OCI-LY7 (cell line): Measurements from ENCODE around the gene PRSS50. TPM values are rescaled to one million over a fixed set of nuclear protein-coding genes. Genes with fewer than 3 reads are reported as not detected.

Experiments
- BruUV-seq: library from RNA; stranded (reverse); fragments of 400-500 nt; replicated peaks from 2 replicates; lab custom pipeline; 2021; lab: Mats Ljungman, UMichigan
- CTCF ChIA-PET: fragments of 300-600 bp; sonication (Branson Sonifier 250); formaldehyde crosslinking; loops from one replicate; lab custom pipeline; 2022; ENCODE audit warnings: antibody characterized with exemption; ENCODE audit not compliant: unreplicated experiment; lab: Charles Lee
- POLR2A ChIA-PET: fragments of 300-600 bp; sonication (Branson Sonifier 250); formaldehyde crosslinking; loops from one replicate; lab custom pipeline; 2022; ENCODE audit warnings: antibody characterized with exemption; lab: Charles Lee
- DNase-seq: peaks from one replicate; pipeline ENCODE4 v3.0.0-alpha.2; 2015; ENCODE audit warnings: low spot score
- H2AFZ ChIP-seq: fragments of 200-600 bp; sonication (generic), shearing (Covaris generic); 2 replicates; pipeline ENCODE4 v1.6.1; 2014; ENCODE audit warnings: mild to moderate bottlenecking, antibody characterized with exemption, low read length, moderate library complexity
- H3K27ac ChIP-seq: fragments of 200-600 bp; sonication (generic); 2 replicates; pipeline ENCODE4 v1.5.1; 2014; ENCODE audit warnings: mixed run types, low read depth, mild to moderate bottlenecking, moderate library complexity, low read length, inconsistent platforms; ENCODE audit not compliant: poor library complexity, severe bottlenecking
- H3K36me3 ChIP-seq: fragments of 200-600 bp; sonication (generic); 2 replicates; pipeline ENCODE4 v1.6.1; 2014; ENCODE audit warnings: mild to moderate bottlenecking, antibody characterized with exemption, low read length, moderate library complexity, mixed read lengths; ENCODE audit not compliant: insufficient read depth
- H3K4me1 ChIP-seq: fragments of 200-600 bp; sonication (generic); 2 replicates; pipeline ENCODE4 v1.5.1; 2014; ENCODE audit warnings: mild to moderate bottlenecking, low read length; ENCODE audit not compliant: insufficient read depth, poor library complexity, severe bottlenecking
- H3K4me2 ChIP-seq: fragments of 200-600 bp; sonication (generic); 2 replicates; pipeline ENCODE4 v1.6.1; 2014; ENCODE audit warnings: mild to moderate bottlenecking, low read length
- H3K4me3 ChIP-seq: fragments of 200-600 bp; sonication (generic); 2 replicates; pipeline ENCODE4 v1.5.1; 2014; ENCODE audit warnings: mild to moderate bottlenecking, low read depth, low read length; ENCODE audit not compliant: poor library complexity, severe bottlenecking
- H3K79me2 ChIP-seq: fragments of 200-600 bp; sonication (generic); 2 replicates; pipeline ENCODE4 v1.6.1; 2016; ENCODE audit warnings: low read depth, mild to moderate bottlenecking, low read length, moderate library complexity, mixed read lengths; ENCODE audit not compliant: insufficient read depth
- H3K9me2 ChIP-seq: fragments of 200-600 bp; sonication (generic); 2 replicates; pipeline ENCODE4 v1.6.1; 2016; ENCODE audit warnings: mild to moderate bottlenecking, low read length, mixed read lengths; ENCODE audit not compliant: insufficient read depth
- H3K9me3 ChIP-seq: fragments of 200-600 bp; sonication (generic); 2 replicates; pipeline ENCODE4 v1.6.1; 2014; ENCODE audit warnings: mild to moderate bottlenecking, mixed run types, low read length, mixed read lengths
- H4K20me1 ChIP-seq: fragments of 200-600 bp; sonication (generic); 2 replicates; pipeline ENCODE4 v1.6.1; 2014; ENCODE audit warnings: mild to moderate bottlenecking, antibody characterized with exemption, low read length, moderate library complexity, mixed read lengths; ENCODE audit not compliant: insufficient read depth
- CTCF ChIP-seq: fragments of 200-600 bp; sonication (generic); conservative IDR thresholded peaks from 2 replicates; pipeline ENCODE4 v1.5.1; 2014; ENCODE audit warnings: mild to moderate bottlenecking, antibody characterized with exemption, low read length, moderate library complexity, mixed read lengths
- EZH2phosphoT487 ChIP-seq: fragments of 200-600 bp; sonication (generic); IDR thresholded peaks from 2 replicates; pipeline ENCODE4 v1.6.1; 2018; ENCODE audit warnings: low read depth, borderline replicate concordance, mild to moderate bottlenecking, mixed run types, antibody characterized with exemption, low read length, moderate library complexity, mixed read lengths
- intact Hi-C: fragments of 100-400 bp; cut with micrococcal nuclease; formaldehyde crosslinking; loops from one replicate; pipeline ENCODE4 v1.10.0; 2022; ENCODE audit not compliant: unreplicated experiment
- total RNA-seq, 2 experiments: library from RNA; depleted of rRNA in 1 of 2; stranded (reverse); fragments of >200 nt in 1 of 2; shearing (Covaris generic) in 1 of 2; gene quantifications; 2 replicates each; pipeline ENCODE4 v1.2.3, GENCODE V29; 2014 to 2022

PRSS50 gene
- total RNA-seq, 2 experiments from 2014 or later: not detected

DNA sequence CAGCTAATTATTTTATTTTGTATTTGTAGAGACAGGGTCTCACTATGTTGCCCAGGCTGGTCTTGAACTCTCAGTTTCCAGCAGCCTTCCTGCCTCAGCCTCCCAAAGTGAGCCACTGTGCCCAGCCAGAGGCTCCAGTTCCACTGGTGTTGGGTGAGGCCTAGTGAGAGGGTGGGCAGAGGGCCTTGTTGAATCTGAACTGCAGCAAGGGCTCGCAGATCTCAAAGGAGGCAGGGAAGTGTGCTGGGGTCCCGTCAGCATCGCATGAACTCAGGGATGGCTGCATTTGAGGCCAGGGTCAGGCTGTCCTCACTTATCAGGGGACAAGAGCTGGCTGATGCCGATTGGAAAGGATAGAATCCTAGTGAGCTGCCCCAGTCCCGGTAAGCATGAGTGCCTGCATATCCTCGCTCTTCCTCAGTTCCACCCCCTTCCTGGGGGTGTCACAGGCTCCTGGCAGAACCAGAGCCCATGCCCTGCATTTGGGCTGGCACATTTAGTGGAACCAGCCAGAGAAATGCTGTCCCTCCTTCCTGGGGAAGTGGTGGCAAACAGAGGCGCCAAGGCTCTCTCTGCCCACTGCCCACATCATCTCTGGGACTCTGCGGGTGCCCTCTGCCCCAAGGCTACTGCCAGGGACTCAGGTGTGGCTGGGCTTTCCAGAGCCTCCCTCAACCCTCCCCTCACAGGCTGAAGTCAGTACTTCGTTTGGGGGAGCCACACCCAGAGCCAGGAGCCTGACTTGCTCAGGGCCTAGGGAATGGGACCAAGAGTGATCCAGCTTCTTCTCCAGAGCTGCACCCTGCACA lies 48.3 kb downstream of the PRSS50 start:
- H3K9me2 ChIP-seq: no peaks in the 10 kb centered on the region
- no peak overlapping the region for H3K4me2 ChIP-seq
- ChIA-PET POLR2A (no interaction called here), CTCF (no interaction called here)
- TF ChIP-seq EZH2phosphoT487: no peak
- TF ChIP-seq CTCF: no peak
- BruUV-seq: no TSS peak
- H3K79me2 ChIP-seq: no peaks in the 10 kb centered on the region
- H4K20me1 ChIP-seq: no peaks in the 10 kb centered on the region
- no peaks in the 10 kb centered on the region for H3K9me3 ChIP-seq
- H3K27ac ChIP-seq: no peak overlapping the region
- H2AFZ ChIP-seq: no peak overlapping the region
- no peaks in the 10 kb centered on the region for H3K36me3 ChIP-seq
- intact Hi-C loops: no loop called here
- no peaks in the 10 kb centered on the region for H3K4me1 ChIP-seq
- H3K4me3 ChIP-seq: no peak overlapping the region
- no peak for DNase-seq

DNA sequence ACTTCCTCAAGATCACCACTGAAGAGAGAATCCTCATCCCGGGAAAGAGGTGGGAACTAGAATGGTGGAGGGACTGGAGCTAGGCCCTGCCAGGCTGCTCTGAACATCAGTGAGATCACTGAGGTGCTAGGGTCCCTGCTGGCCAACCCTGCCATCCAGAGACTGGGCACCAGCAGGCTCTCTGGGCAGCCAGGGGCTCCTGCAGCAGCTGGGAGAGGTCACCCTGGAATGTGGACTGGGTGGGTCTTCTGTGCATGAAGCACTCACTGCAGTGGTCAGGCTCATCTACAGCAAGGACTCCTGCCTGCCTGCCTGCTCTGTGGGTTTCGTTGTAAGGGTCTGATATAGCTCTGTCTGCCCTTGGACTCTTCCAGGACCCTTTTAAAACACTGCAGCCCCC lies 49.1 kb downstream of the PRSS50 start:
- no peaks in the 10 kb centered on the region for H3K79me2 ChIP-seq
- no peaks in the 10 kb centered on the region for H4K20me1 ChIP-seq
- POLR2A ChIA-PET: no interaction called here
- H2AFZ ChIP-seq: no peak overlapping the region
- no peaks in the 10 kb centered on the region for H3K9me3 ChIP-seq
- CTCF ChIA-PET: no interaction called here
- BruUV-seq: no TSS peak
- DNase-seq: no peak
- no peak overlapping the region for H3K27ac ChIP-seq
- no peak for TF ChIP-seq EZH2phosphoT487
- TF ChIP-seq CTCF: no peak
- no peaks in the 10 kb centered on the region for H3K9me2 ChIP-seq
- intact Hi-C loops: no loop called here
- no peaks in the 10 kb centered on the region for H3K36me3 ChIP-seq
- no peak overlapping the region for H3K4me3 ChIP-seq
- H3K4me2 ChIP-seq: no peak overlapping the region
- no peaks in the 10 kb centered on the region for H3K4me1 ChIP-seq

- no peaks in the 10 kb centered on the region for H3K4me1 ChIP-seq
- H3K9me3 ChIP-seq: no peaks in the 10 kb centered on the region
- no peak overlapping the region for H3K4me2 ChIP-seq
- POLR2A ChIA-PET: no interaction called here
- no peaks in the 10 kb centered on the region for H3K36me3 ChIP-seq
- H2AFZ ChIP-seq: no peak overlapping the region
- H4K20me1 ChIP-seq: no peaks in the 10 kb centered on the region
- no peak for DNase-seq
- no peak overlapping the region for H3K27ac ChIP-seq
- TF ChIP-seq CTCF: no peak
- TF ChIP-seq EZH2phosphoT487: no peak
- H3K79me2 ChIP-seq: no peaks in the 10 kb centered on the region
- BruUV-seq: no TSS peak
- no peaks in the 10 kb centered on the region for H3K9me2 ChIP-seq
- H3K4me3 ChIP-seq: no peak overlapping the region
- CTCF ChIA-PET: no interaction called here
- intact Hi-C loops: no loop called here
Observed at GRCh38 chr3:46668116-46668515, 49.6 kb downstream of the PRSS50 start.
